ENCODE data around the gene MYL1.

Gene MYL1

DNA sequence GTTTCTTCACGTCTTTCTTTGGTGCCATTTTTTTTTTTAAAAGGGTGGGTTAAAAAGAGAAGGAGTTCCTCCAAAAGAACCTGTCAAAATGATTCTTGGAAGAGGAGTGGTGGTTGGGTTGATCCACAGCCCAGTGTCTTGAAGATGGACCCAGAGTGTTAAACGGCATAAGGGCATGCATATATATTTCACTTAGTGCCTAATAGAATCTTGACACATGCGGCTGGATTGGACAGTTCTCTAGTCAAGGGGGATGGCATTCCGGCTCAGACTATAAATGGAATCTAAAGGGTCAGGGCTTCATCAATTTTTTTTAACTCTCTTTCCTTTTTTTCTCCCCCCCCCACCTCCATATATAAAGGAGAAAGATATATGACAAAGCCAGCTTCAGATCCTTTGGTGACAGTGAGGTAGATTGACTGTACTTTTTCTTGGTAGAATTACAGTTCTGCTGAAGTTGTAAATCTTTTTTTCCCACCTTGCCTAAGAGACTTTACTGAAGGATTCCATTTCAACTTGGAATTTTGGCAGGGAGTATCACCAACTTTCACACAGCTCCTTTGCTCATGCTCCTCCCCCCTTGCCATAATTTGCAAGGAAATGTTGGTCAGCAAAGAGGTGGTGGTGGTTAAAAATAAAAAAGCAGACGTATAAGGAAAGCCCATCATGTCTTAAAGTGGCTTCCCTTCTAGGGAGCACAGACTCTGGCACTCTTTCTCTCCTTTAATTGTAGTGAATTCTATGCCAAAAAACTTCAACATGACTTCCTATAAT is at the start of gene MYL1:
MYL1 (minus strand) TSS at position 160 of the 774 bp plus-strand sequence; CDS start at position 28, 132 bp downstream.
- no peak for DNase-seq

DNA sequence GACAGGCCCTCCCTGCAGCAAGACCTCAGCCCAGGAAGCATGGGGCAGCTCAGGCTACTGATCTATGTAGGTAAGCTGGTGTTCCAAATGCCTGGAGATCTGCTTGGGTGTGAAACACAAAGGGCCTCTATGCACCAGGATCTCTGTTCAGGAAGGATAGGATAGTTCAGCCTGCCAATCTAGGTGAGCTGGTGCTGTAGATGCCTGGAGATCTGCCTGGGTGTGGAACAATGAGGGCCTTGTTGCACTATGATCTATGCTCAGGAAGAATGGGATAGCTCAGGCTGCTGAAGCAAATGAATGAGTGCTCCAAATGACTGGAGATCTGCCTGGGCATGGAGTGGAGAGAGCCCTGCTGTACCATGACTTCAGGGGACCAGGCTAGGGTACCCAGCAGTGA is 48.9 kb upstream of the MYL1 start:
- no peak for DNase-seq

DNA sequence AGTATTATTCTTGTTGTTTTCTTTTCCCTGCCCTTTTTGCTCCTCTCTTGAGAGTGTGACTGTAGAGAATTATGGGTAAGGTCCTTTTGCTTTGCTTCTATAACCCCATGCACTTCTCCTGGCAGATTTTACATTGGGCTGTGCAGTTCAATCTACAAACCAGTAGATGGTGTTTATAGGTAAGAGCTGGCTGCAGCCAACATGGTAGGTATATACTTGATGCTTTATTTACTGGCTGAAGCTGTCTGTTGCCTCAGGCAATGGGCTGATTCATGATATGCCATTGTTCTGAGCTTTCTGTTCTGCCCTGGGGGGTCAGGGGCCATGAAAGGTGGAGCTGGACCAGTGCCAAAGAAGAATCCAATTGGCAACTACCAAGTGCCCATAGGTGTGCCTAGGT is 48.3 kb upstream of the MYL1 start:
- no peak for DNase-seq

DNA sequence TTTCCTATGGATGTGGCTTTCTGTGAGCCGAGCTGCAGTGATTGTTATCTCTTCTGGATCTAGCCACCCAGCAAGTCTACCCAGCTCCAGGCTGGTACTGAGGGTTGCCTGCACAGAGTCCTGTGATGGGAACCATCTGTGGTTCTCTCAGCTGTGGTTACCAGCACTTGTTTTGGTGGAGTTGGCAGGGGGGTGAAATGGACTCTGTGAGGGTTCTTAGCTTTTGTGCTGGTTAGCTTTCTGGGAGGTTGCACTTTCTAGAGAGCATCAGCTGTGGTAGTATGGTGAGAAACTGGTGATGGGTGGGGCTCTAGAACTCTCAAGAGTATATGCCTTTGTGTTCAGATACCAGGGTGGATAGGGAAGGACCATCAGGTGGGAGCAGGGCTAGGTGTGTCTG is 45.4 kb upstream of the MYL1 start:
- no peak for DNase-seq

DNA sequence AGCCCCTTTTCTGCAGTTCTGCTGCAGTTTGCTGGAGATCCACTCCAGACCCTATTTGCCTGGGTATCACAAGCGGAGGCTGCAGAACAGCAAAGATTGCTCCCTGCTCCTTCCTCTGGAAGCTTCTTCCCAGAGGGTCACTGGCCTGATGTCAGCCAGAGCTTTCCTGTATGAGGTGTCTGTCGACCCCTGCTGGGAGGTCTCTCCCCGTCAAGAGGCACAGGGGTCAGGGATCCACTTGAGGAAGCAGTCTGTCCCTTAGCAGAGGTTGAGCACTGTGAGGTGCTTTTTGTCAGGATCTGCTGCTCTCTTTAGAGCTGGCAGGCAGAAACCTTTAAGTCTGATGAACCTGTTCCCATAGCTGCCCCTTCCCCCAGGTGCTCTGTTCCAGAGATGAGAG is 42.0 kb upstream of the MYL1 start:
- no peak for DNase-seq

DNA sequence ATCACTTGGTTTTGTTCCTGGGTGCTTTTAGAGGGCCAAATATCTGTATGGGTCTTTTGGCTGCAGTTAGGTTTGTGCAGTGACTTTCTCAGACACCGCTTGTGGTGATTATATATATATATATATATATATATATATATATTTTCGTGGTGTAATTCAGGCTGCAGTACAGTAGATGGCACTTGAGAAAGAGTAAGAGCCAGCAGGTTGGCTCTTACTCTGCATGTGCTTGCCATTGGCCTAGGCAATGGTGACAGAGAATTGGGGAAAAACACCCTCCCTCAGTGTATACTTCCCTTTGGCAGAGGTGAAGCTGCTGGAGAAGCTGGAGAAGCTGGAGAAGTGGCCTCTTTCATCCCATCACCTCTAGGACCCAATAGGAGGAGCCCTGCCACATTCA is 22.2 kb upstream of the MYL1 start:
- no peak for DNase-seq

DNA sequence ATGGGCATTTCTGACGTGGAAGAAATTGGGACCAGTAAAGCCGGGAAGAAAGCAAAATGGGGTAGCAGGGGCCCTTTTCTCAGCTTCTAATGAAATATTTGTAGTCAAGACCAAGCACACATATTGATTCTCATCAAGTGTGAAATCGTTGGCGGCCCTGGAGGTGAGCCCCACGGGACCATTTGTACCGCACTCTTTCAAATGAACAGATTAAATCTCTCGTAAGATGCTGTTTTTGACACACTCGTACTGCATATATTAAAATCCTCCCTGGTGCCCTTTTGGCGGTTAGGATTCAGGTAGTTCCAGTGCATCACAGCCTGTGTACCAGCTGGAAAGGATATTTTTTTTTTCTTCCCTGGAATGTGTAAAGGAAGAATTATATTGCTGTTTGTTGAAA is 9.9 kb upstream of the MYL1 start:
- no peak for DNase-seq

DNA sequence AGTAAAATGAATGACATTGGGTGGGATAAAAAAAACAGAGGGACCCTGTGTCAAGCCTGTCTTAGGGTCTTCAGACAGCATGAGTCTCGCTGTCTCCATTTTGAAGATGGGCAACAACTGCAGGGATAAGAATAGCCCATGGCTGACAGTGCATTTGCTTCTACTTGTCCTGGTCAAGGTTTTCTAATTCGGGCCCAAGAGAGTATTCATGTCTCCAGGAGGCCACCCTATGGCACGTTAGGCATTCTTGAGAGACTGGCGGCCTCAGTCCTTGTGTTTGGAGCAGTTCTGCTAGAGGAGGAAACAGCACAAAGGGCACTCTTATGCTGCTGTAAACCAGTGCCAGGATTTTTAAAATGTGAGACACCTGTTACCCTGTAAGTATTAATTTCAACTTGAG is 9.5 kb upstream of the MYL1 start:
- no peak for DNase-seq

DNA sequence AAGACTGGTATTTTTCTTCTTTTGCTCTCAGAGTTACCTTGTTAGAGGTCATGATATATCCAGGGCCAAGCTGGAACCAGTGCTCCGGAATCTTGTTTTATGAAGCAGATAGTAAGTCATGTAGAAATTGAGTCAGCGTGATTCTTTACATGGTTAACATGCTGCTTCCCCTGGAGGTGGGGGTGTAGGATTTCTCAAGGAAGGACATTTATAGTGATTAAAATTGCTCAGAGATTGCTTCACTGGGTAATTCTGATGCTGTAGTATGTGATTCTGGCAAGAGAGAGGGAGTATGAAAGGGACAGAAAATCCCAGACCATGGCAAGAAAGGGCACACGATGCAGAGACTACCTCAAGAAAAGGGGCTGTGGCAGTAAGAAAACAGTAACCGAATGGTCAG is 8.0 kb upstream of the MYL1 start:
- no peak for DNase-seq

DNA sequence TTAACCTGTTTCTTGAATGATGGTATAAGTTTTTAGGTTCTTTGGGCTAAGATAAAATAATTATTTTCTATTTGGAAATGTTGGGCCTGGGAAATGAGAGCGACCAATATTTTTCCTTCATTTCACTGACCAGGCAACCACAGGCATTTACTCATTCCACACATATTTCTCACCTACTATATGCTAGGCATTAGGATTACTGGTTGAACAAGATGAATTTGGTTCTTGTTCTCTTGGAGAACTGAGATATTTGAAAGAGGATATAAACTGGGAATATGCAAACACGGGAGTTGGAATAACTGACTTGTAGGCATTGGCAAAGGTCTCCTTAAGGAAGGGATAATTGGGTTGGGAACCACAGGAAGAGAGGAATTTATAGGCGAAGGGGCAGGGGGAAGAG is 3.9 kb upstream of the MYL1 start:
- DNase-seq, result no peak

DNA sequence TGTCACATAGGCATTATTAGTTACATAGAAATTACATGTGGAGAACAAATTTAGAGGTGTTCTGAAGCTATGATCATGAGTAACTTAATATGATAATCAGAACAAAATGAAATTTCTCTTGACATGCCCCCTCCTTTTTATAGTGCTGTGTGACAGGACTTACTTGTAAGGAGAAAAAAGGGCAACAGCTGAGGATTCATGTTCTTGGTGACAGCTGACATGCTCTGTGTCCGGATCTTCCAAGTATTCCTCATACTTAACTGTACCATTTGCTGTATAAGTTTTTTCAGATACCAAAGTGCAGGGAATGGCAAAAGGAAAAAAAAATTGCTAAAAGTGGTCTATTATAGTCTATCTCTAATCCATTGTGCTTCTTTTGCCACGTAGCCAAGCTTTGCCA is 3.5 kb upstream of the MYL1 start:
- no peak for DNase-seq

DNA sequence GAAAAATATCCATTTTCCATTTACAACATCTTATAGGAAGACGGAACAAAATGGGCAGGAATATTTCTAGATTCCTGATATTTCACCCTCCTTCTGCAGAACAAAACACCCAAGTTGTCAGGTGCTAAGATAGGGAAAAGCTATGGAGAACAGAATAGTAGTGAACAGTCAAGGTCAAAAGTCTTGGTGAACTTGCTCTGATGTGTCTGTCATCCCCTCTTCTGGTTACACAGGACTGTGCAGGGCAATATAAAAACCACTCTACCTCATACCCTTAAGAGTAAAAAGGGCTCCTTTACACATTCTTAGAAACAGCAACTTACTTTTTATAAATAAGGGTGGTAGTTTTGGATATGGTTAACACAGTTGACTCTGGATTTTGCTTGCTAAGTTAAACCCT is 4.4 kb downstream of the MYL1 start:
- no peak for DNase-seq

DNA sequence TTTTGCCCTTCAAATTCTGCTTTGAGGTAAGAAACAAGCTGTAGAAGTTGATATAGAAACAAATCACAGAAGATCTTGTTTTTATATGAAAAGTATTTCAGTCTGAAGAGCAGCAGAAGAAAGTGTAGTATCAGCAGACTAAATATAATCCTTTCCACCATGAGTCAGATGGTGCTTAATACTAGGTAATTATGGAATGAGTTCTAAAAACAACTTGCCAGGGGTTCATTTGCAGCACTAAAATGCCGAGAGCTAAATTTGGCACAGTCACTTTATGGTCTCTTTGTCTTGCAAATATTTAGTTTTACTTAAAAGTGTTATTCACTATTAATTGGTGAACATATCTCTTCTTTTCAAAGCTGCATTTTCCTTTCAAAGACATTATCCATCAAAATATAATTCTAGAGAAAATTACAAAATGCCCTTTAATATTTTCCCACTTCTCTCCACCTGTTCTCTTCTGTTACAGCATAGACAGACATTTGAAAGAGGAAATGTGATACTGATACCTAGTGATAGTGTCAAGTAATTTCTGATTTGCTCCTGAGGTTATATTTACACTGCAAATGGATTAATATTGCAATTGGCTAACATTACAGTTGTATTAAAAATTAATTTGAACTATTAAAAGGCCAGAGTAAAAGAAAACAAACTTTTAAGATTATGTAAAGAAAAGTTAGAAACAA is 5.3 kb downstream of the MYL1 start:
- DNase-seq, result no peak

DNA sequence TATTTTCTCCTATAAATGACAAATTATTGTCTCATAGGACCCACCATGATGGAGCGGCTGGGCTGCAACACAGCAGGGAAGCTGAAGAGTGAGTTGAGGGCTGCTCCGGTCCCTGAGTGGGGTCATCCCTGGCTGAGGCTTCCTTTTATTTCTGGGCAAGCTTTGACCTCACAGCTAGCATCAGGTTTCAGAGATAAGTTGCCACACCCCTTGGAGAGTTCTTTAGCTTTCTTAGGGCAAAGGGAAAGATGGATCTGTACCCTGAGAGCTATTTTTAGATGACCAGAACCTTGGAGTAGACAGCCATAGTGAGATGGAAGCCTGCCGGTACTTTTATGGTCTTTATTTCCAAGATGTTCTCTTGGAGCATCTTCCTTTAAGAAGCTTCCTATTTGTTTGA is 11.5 kb downstream of the MYL1 start:
- DNase-seq, result no peak

DNA sequence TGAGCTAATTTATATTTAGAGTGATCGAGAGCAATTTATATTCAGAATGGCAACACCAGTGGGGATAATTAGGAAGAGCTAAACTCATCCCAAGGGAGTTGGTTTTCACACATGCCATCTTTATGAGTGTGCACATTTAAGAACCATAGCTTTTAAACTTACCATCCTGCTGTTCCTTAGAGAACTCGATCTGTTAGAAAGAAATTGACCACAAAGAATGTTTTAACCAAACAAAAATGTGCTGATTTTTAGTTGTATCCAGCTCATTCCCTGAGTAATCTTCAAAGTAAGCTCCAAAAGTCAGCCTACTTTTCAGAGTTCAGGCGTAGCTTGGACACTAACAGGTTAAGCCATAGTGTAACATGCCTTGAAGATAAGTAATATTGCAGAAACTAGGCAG is 12.6 kb downstream of the MYL1 start:
- DNase-seq, result no peak

DNA sequence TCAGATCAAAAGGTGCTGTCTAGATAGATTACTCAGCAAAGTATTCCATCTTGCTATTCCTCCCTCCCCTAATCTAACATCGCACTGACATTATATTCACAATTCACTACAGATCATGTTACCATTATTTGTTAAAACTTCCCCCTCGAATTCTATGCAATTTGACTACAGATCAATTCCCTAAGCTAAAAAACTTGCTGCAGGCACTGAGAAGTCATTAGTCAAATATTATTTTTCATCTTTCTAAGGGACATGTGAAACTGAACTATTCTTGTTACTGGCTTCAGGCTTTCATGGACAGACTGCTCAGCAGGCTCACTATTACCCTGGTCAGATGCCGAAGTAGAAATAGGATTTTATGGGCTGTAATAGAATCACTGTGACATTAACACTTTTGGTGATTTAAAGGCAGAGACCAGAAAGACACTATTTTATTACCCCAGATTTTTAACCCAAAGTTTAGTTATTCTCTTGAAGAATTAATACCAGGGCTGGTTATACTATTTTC is 15.1 kb downstream of the MYL1 start:
- DNase-seq, result no peak

DNA sequence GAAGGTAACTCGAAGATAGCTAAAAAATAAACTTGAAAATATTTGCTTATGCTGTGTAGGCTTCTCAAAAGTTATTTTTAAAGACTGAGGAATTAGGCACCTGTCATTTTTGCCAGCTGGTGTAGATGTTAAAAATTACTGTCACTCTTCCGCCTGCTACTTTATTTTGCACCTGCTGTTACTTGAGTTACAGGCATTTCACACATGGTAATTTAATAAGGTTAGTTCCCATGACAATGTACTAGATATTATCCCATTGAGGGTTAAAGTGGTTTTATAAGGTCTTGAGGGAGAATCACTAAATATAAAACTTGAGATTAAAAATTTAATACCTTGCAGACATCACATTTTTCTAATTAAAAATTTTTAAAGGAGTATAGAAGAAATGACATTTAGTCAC is 26.6 kb downstream of the MYL1 start:
- DNase-seq, result no peak

DNA sequence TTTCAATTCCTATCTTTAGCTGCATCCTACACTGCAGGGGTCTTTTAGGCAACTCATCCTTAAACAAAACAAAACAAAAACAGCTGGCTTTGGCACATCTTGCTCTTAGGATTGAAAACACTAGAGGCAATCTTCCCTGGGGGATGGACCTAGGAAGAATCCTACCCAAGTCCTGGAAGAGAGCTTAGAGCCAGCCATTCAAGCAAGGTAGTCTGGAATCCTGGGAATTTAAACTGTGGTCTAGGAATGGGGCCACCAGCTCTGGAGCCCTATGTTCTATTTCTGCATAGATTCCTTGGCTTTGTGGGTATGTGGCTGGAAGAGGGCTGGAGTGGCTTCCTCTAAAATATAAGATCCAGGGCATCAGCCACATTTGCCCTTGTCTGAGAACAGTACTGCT is 27.7 kb downstream of the MYL1 start:
- no peak for DNase-seq

DNA sequence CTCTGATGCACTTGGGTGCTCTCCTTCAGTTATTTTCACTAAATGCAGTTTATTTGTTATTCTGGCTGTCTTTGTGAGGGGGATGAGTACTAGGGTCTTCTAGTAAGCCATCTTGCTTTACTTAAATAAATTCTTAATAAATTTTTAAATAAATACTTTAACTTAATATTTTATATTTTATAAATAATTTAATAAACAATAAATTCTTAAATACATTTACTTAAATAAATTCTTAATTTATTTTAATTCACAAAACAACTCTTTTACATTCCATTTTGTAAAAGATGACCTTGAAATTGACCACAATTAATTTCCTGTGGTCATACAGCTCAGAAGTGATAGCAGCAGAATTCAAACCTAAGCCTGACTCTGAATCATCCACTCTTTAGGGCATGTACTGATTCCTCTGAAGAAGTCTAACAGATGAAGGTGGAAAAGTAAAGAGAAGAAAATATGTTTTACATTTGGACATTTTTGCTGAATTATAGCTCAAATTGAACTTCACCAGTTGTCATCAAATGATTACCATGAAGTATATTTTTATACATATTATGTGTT is 28.8 kb downstream of the MYL1 start:
- no peak for DNase-seq

DNA sequence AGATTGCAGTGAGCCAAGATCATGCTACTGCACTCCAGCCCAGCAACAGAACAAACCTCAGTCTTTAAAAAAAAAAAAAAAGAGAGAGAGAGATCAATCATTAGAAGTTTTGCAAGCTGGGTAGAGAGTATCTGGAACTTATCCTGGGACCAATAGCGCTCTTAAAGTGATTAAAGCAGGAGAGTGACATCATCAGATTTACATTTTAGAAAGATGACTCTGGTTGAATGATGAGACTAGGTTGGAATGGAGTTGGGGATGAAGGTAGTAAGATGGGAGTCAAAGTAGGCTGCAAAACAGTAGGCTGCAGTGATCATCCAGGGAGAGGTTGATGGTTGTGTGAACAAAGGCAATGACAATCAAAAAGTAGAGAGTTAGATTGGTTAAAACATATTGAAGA is 37.8 kb downstream of the MYL1 start:
- no peak for DNase-seq

DNA sequence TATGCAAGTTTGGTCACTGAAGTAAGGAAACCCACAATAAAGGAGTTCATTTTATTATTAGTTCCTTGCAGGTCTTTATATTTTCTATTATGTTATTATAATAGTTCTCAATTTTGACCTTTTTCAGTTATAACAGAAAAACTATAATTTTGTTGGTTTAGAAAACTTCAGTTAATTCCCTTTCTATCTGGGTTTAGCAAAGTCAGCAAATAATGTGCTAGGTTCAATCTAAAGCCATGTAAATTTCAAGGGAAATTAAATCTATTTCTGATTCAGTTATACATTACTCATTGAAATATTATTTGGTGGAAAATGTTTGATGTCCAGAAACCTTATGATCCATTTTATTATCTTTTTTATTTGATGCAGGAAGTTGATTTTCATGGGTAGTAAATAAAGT is 43.7 kb downstream of the MYL1 start:
- no peak for DNase-seq

DNA sequence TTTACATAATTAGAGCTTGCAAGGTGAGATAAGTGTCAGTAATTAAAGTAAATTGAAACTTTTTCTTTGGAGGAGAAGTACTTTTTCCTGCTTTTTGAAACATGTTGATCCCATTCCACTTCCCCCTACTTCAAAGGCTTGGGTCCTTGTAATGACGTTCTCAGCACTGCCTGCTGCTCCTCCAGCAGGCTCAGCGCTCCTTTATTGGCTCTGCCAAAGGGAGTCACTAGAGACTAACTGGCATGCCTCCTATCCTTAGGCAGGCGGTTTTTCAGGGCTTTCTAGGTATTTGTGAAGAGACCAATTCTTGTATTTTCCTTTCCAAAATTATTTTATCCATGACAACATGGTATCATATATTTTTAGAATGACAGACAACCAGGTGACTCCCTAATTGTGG is 45.8 kb downstream of the MYL1 start:
- no peak for DNase-seq

DNA sequence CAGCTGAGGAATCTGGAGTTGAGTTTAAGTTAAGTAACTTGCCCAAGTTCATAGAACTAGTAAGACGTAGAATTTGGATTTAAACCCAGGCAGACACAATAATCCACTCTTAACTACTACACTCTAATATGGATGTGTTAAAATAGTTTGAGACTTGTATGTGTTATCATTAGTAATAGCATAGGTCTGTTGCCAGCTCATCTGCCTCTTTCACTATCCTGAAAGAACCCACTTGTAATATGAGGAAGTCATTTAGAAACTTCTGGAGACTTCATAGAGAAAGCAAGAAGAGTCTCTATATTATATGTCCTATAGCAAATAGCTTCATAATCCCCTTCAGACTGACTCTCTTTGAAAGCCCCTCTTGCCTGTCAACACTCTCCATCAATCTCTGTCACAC is 46.7 kb downstream of the MYL1 start:
- no peak for DNase-seq

DNA sequence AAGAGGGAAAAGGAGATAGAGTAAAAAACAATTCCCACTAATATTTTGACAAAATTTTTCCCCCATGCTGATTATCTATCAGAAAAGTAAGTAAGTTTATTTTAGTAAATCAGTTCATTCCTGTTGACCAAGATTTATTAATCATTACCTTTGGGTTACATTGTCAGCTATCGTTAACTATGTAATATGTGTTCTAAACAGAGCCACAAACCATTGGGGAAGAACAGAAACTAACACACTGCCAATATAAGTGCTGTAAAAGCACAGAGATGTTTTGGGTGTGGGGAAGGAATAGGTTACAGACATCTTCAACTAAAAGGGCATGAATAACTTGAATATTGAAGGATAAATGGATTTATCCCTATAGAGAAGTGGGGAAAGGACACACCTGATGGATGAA is 47.3 kb downstream of the MYL1 start:
- no peak for DNase-seq
